ENCODE measurements around the gene AP1S3. TPM values are rescaled to one million over a fixed set of nuclear protein-coding genes. Genes with fewer than 3 reads are reported as not detected.

Gene AP1S3
- total RNA-seq, 1 experiment from 2014 or later: 3.3 TPM

DNA sequence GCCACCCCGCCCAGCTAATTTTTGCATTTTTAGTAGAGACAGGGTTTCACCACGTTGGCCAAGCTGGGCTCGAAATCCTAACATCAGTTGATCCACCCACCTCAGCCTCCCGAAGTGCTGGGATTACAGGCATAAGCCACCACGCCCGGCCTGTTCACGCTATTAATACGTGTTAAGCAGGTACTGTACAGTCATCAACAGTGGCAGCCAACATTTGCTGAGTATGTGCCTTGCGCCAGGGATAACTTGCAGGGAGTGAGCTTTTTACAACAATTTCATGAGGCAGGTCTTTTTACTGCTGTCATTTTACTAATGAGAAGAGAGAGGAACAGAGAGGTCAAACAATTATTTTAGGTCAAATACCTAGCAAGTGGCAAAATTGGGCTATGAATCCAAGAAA is 115.2 kb downstream of the AP1S3 start:
- Histone ChIP-seq H3K36me3 (replicated peaks; ENCODE audit: control insufficient read depth, insufficient read depth, low read length) (no peaks in the 10 kb centered on the region; the same call in 1 of the 2 replicates), H3K27me3 (ENCODE audit: control insufficient read depth, insufficient read depth, low read length) (no peaks in the 10 kb centered on the region), H3K4me3 (ENCODE audit: insufficient read depth, low read depth, low read length) (no peak overlapping the region; the same call in 1 of the 2 replicates)
- DNase-seq: no peak

GRCh38 chr2:223721746-223722145 is 115.6 kb downstream of the AP1S3 start:
- Histone ChIP-seq H3K36me3 (replicated peaks; ENCODE audit: control insufficient read depth, insufficient read depth, low read length) (no peaks in the 10 kb centered on the region; the same call in 1 of the 2 replicates), H3K27me3 (ENCODE audit: control insufficient read depth, insufficient read depth, low read length) (no peaks in the 10 kb centered on the region), H3K4me3 (ENCODE audit: insufficient read depth, low read depth, low read length) (no peak overlapping the region)
- DNase-seq: no peak

- Histone ChIP-seq H3K27me3 (ENCODE audit: control insufficient read depth, insufficient read depth, low read length) (no peaks in the 10 kb centered on the region), H3K4me3 (ENCODE audit: insufficient read depth, low read depth, low read length) (no peak overlapping the region), H3K36me3 (replicated peaks; ENCODE audit: control insufficient read depth, insufficient read depth, low read length) (no peaks in the 10 kb centered on the region; the same call in 1 of the 2 replicates)
- DNase-seq: no peak
Observed at GRCh38 chr2:223720367-223720766, 117.0 kb downstream of the AP1S3 start.

DNA sequence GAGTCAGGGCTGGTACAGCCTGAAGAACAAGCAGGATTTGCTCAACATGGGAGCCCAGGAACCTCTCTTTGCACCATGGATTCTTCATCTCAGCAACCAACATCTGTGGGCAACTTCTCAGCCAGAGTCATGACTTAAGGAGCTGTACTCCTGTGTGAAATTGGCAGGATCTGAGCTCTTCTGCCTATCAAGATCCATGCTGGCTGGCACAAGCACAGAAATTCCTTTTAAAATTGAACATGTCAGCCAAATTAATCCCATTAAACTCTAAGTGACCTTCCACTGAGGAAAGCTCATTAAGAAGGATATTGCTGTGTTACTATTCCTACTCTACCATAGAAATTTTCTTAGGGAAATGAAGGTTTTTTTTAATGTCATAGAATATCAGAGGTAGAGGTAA is 124.7 kb downstream of the AP1S3 start:
- H3K36me3 ChIP-seq (replicated peaks; ENCODE audit: control insufficient read depth, insufficient read depth, low read length): no peaks in the 10 kb centered on the region
- DNase-seq: no peak
- no peaks in the 10 kb centered on the region for H3K27me3 ChIP-seq (ENCODE audit: control insufficient read depth, insufficient read depth, low read length)
- H3K4me3 ChIP-seq (ENCODE audit: insufficient read depth, low read depth, low read length): no peak overlapping the region

DNA sequence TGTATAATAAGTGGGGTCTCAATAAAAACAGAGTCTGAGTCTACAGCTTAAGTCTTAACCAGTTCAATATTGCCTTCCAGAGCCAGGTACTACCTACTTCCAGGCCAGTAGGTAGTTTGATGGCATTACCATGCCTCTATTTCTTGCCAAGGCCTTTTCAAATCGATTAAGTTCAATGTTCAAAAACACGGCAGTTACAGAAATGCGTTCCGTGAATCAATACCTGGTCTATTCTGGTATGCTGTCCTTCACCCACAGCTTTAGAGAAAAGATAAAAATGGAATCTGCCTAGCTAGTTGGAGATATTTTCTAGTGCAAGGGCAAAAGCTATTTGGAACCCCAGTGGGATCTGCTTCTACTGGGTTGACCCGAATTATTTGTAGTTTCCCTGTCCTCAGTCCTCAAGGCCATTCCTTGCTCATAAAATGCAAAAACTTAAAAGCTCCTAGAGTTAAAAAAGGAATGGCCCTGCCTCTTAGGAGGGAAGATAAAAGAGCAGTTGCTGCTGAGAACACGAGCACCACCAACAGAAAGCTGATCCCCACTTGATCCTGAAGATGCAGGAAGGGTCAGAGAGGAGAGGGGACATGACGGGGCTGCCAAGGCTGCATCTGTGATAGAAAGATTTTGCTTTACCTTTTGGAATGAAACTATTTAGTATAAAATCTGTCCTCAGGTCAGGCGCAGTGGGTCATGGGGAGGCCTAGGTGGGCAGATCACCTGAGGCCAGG is 125.6 kb downstream of the AP1S3 start:
- H3K27me3 ChIP-seq (ENCODE audit: control insufficient read depth, insufficient read depth, low read length): no peaks in the 10 kb centered on the region
- H3K36me3 ChIP-seq (replicated peaks; ENCODE audit: control insufficient read depth, insufficient read depth, low read length): no peaks in the 10 kb centered on the region
- H3K4me3 ChIP-seq (ENCODE audit: insufficient read depth, low read depth, low read length): no peak overlapping the region
- DNase-seq: no peak

Other genes starting within 250 kb of the AP1S3 start
- 2.5 and 3.4 TPM in 2 replicates for gene SCG2, start 235.2 kb downstream of the AP1S3 start, total RNA-seq (2014; rRNA removed; shearing (Covaris generic))
- gene WDFY1, start 107.8 kb upstream of the AP1S3 start, total RNA-seq (2014; rRNA removed; shearing (Covaris generic)): 88.8 and 118 TPM in 2 replicates
- gene MRPL44, start 119.9 kb upstream of the AP1S3 start, total RNA-seq (2014; rRNA removed; shearing (Covaris generic)): 80.7 and 88.1 TPM in 2 replicates
- 186 and 229 TPM in 2 replicates for gene SERPINE2, start 201.7 kb upstream of the AP1S3 start, total RNA-seq (2014; rRNA removed; shearing (Covaris generic))